T-cell (primary cell): ENCODE measurements around the gene CEACAM6. TPM values are rescaled to one million over a fixed set of nuclear protein-coding genes. Genes with fewer than 3 reads are reported as not detected.
"Not testable (repeated sequence)": the region's sequence is repeated elsewhere in the genome, so short reads cannot be mapped to it uniquely, and the experiment has no call there.

Experiments
- ATAC-seq, 4 experiments: fragments of 200-7000 bp in 3 of 4; fragments of 150-1000 bp in 1 of 4; cut with Tn5 transposase; replicated peaks in 1 of 4; 1 replicate in 3 of 4; 2 replicates in 1 of 4; pipeline ENCODE4 v1.10.0; 2021; ENCODE audit warnings: moderate library complexity in 3 of 4, mild to moderate bottlenecking in 2 of 4, moderate number of reproducible peaks in 1 of 4
- CTCF ChIA-PET, 2 donors: fragments of 300-600 bp; sonication (Branson Sonifier 250); formaldehyde crosslinking; loops; one replicate each; lab custom pipeline; 2022; ENCODE audit warnings: antibody characterized with exemption in 2 of 2; lab: Charles Lee
- POLR2A ChIA-PET, 2 donors: fragments of 300-600 bp; sonication (Branson Sonifier 250); formaldehyde crosslinking; loops; one replicate each; lab custom pipeline; 2022; ENCODE audit warnings: antibody characterized with exemption in 2 of 2; lab: Charles Lee
- DNase-seq, 35 experiments: peaks; one replicate each; pipeline versions ENCODE4 v3.0.0 to v3.0.0-alpha.2; 2013 to 2023
- H3K27ac ChIP-seq: one replicate; pipeline ENCODE4 v1.5.1; 2013; ENCODE audit warnings: low read length
- H3K27me3 ChIP-seq, 2 experiments: replicated peaks in 1 of 2; 1 replicate in 1 of 2; 2 replicates in 1 of 2; pipeline versions ENCODE4 v1.6.1 to v1.7.0; 2013; ENCODE audit warnings: low read length in 1 of 2, mixed read lengths in 1 of 2; ENCODE audit not compliant: control insufficient read depth in 2 of 2, insufficient read depth in 2 of 2; ENCODE audit errors: extremely low read depth in 1 of 2
- H3K36me3 ChIP-seq, 2 donors: 1 replicate in 1 of 2; 2 replicates in 1 of 2; pipeline versions ENCODE4 v1.6.1 to v1.7.0; 2013; ENCODE audit warnings: low read length in 1 of 2; ENCODE audit not compliant: control insufficient read depth in 2 of 2, insufficient read depth in 1 of 2; ENCODE audit errors: extremely low read depth in 1 of 2
- H3K4me1 ChIP-seq, 2 experiments: 1 replicate in 1 of 2; 2 replicates in 1 of 2; pipeline versions ENCODE4 v1.6.1 to v1.7.0; 2013; ENCODE audit warnings: low read length in 2 of 2, mixed read lengths in 1 of 2; ENCODE audit not compliant: insufficient read depth in 2 of 2, control insufficient read depth in 1 of 2; ENCODE audit errors: extremely low read depth in 1 of 2
- H3K4me3 ChIP-seq, 2 donors: 1 replicate in 1 of 2; 2 replicates in 1 of 2; pipeline versions ENCODE4 v1.5.1 to v1.7.0; 2013; ENCODE audit warnings: mild to moderate bottlenecking in 2 of 2, low read length in 1 of 2, moderate library complexity in 1 of 2; ENCODE audit not compliant: control insufficient read depth in 1 of 2; ENCODE audit errors: extremely low read depth in 1 of 2
- H3K9me3 ChIP-seq: 2 replicates; pipeline ENCODE4 v1.7.0; 2013
- H3K27ac Mint-ChIP-seq, 2 donors: one replicate each; pipeline ENCODE4 v1.8.0; 2020 to 2021; ENCODE audit warnings: mild to moderate bottlenecking in 2 of 2, mixed read lengths in 2 of 2
- H3K27me3 Mint-ChIP-seq, 2 donors: one replicate each; pipeline ENCODE4 v1.8.0; 2021 to 2022; ENCODE audit warnings: mixed read lengths in 2 of 2
- H3K36me3 Mint-ChIP-seq: one replicate; pipeline ENCODE4 v1.8.0; 2021; ENCODE audit warnings: mixed read lengths
- H3K4me1 Mint-ChIP-seq, 3 donors: one replicate each; pipeline ENCODE4 v1.8.0; 2020 to 2022; ENCODE audit warnings: mixed read lengths in 3 of 3, mild to moderate bottlenecking in 1 of 3
- H3K4me3 Mint-ChIP-seq, 3 donors: one replicate each; pipeline ENCODE4 v1.8.0; 2020 to 2022; ENCODE audit warnings: mild to moderate bottlenecking in 3 of 3, mixed read lengths in 3 of 3, moderate library complexity in 3 of 3
- H3K9me3 Mint-ChIP-seq, 3 donors: one replicate each; pipeline ENCODE4 v1.8.0; 2020 to 2022; ENCODE audit warnings: mixed read lengths in 3 of 3
- WGBS: methylation state at CpG from one replicate; pipeline ENCODE4 v1.1.5; 2013; ENCODE audit warnings: missing lambda C conversion rate; ENCODE audit not compliant: insufficient coverage; 5-methylcytosine and 5-hydroxymethylcytosine counted together
- total RNA-seq, 35 experiments: library from RNA in 6 of 35; stranded (reverse) in 6 of 35; fragments of 120-200 nt in 1 of 35; gene quantifications; one replicate each; pipeline versions ENCODE4 v1.2.1 to v1.2.4 and lab custom pipeline; 2013 to 2026

The CEACAM6 gene
- total RNA-seq, 5 donors from 2014 or later (not counting 1 experiment from before 2014, with no cell fraction given), result 0.53 to 0.76 (median 0.67) TPM; not detected in 2

GRCh38 chr19:41753936-41754529, 1.3 kb upstream of the CEACAM6 start:
- Mint-ChIP-seq H3K27me3 (peaks cover 33 to 50% of the 10 kb centered on the region in 2 donors), H3K27ac (no peak overlapping the region)
- WGBS, result 60% methylated on average over 1 of the region's 4 CpGs

GRCh38 chr19:41758846-41759245, 3.5 kb downstream of the CEACAM6 start:
- H3K9me3 Mint-ChIP-seq, result no peaks in the 10 kb centered on the region
- ATAC-seq (no peak), DNase-seq (no peak)
- no peak overlapping the region for H3K4me3 Mint-ChIP-seq
- H3K36me3 Mint-ChIP-seq, result no peaks in the 10 kb centered on the region
- no peak overlapping the region for H3K27ac ChIP-seq
- no peaks in the 10 kb centered on the region for H3K36me3 ChIP-seq
- H3K4me3 ChIP-seq, result no peak overlapping the region
- peaks cover under 1 to 4% (median 1%) of the 10 kb centered on the region in 3 donors for H3K4me1 Mint-ChIP-seq
- H3K4me1 ChIP-seq, result peaks cover 0 to under 1% of the 10 kb centered on the region in 2 experiments
- CTCF ChIA-PET, result interaction anchor here in 1 of 2 donors (0.6 kb wide), 1 partner anchor 1025 kb away, joined by 3 read pairs; no protein-coding TSS in a partner anchor
- H3K27me3 ChIP-seq, result peaks cover 0 to 49% of the 10 kb centered on the region in 2 experiments
- no peaks in the 10 kb centered on the region for H3K9me3 ChIP-seq
- peaks cover 62 to 66% of the 10 kb centered on the region in 2 donors for H3K27me3 Mint-ChIP-seq
- 88% methylated on average over 7 of the region's 9 CpGs for WGBS
- POLR2A ChIA-PET, result no interaction called here
- no peak overlapping the region for H3K27ac Mint-ChIP-seq

More at GRCh38 chr19:41753936-41754529, 1.3 kb upstream of the CEACAM6 start:
- no peak overlapping the region for H3K4me3 Mint-ChIP-seq
- Histone ChIP-seq H3K27me3 (peaks cover 0 to 27% of the 10 kb centered on the region in 2 experiments), H3K4me3 (no peak overlapping the region), H3K36me3 (no peaks in the 10 kb centered on the region), H3K27ac (no peak overlapping the region), H3K9me3 (no peaks in the 10 kb centered on the region), H3K4me1 (peaks cover 0 to 9% of the 10 kb centered on the region in 2 experiments)
- ChIA-PET POLR2A (interaction anchor here in 1 of 2 donors (0.6 kb wide), 1 partner anchor 66 kb away, joined by 7 read pairs; no protein-coding TSS in a partner anchor), CTCF (interaction anchor here (0.6 to 3.5 kb wide), 13 partner anchors 11 to 1986 kb away, joined by 3 to 59 read pairs (median 6); no protein-coding TSS in a partner anchor)
- H3K9me3 Mint-ChIP-seq, result no peaks in the 10 kb centered on the region
- ATAC-seq (peak; percentile 84 to 89 (median 86)), DNase-seq (peak; percentile 20 to 79 (median 62))
- no peaks in the 10 kb centered on the region for H3K36me3 Mint-ChIP-seq
- H3K4me1 Mint-ChIP-seq, result peaks cover 3 to 7% (median 4%) of the 10 kb centered on the region in 3 donors

GRCh38 chr19:41767115-41767514, 11.8 kb downstream of the CEACAM6 start:
- Mint-ChIP-seq H3K4me1 (peaks cover 3 to 8% (median 6%) of the 10 kb centered on the region in 3 donors), H3K4me3 (no peak overlapping the region), H3K27ac (no peak overlapping the region), H3K36me3 (no peaks in the 10 kb centered on the region), H3K27me3 (peaks cover 31 to 45% of the 10 kb centered on the region in 2 donors), H3K9me3 (no peaks in the 10 kb centered on the region)
- Histone ChIP-seq H3K36me3 (no peaks in the 10 kb centered on the region), H3K4me3 (no peak overlapping the region), H3K27ac (no peak overlapping the region), H3K9me3 (no peaks in the 10 kb centered on the region), H3K27me3 (peaks cover 0 to 31% of the 10 kb centered on the region in 2 experiments), H3K4me1 (no peaks in the 10 kb centered on the region)
- ATAC-seq (no peak), DNase-seq (no peak)
- POLR2A ChIA-PET, result no interaction called here
- WGBS, result 90% methylated on average over 2 of the region's 2 CpGs
- CTCF ChIA-PET, result interaction anchor here in 1 of 2 donors (0.8 kb wide), 1 partner anchor 14 kb away, joined by 5 read pairs; no protein-coding TSS in a partner anchor

GRCh38 chr19:41768105-41768504, 12.8 kb downstream of the CEACAM6 start:
- H3K36me3 Mint-ChIP-seq, DNase-seq, H3K9me3 ChIP-seq, POLR2A ChIA-PET, H3K27ac Mint-ChIP-seq, H3K36me3 ChIP-seq, H3K9me3 Mint-ChIP-seq, H3K27ac ChIP-seq, ATAC-seq, H3K4me3 ChIP-seq, CTCF ChIA-PET, H3K4me1 ChIP-seq, H3K4me3 Mint-ChIP-seq: not testable (repeated sequence)
- H3K27me3 ChIP-seq, result peaks cover 0 to 25% of the 10 kb centered on the region in 2 experiments
- Mint-ChIP-seq H3K27me3 (peaks cover 29 to 43% of the 10 kb centered on the region in 2 donors), H3K4me1 (peaks cover 12 to 18% (median 15%) of the 10 kb centered on the region in 3 donors)
- WGBS, result no CpG with 5 or more reads among the region's 5 CpGs

- no peaks in the 10 kb centered on the region for H3K36me3 ChIP-seq
- Mint-ChIP-seq H3K36me3 (no peaks in the 10 kb centered on the region), H3K27ac (no peak overlapping the region), H3K27me3 (peaks cover 21 to 45% of the 10 kb centered on the region in 2 donors), H3K9me3 (no peaks in the 10 kb centered on the region), H3K4me1 (peaks cover 27 to 33% (median 30%) of the 10 kb centered on the region in 3 donors), H3K4me3 (no peak overlapping the region)
- peaks cover 10 to 20% of the 10 kb centered on the region in 2 experiments for H3K4me1 ChIP-seq
- no peak overlapping the region for H3K4me3 ChIP-seq
- ChIA-PET POLR2A (no interaction called here), CTCF (interaction anchor here (0.7 to 0.8 kb wide), 2 partner anchors 17 to 137 kb away, joined by 5 to 11 read pairs; no protein-coding TSS in a partner anchor)
- no peak overlapping the region for H3K27ac ChIP-seq
- WGBS, result no CpG with 5 or more reads among the region's 4 CpGs
- ATAC-seq, result no peak
- no peak for DNase-seq
- H3K27me3 ChIP-seq, result peaks cover 0 to 24% of the 10 kb centered on the region in 2 experiments
- no peaks in the 10 kb centered on the region for H3K9me3 ChIP-seq
These were observed 14.3 kb downstream of the CEACAM6 start for GRCh38 chr19:41769608-41770007.

- peaks cover 0 to 28% of the 10 kb centered on the region in 2 experiments for H3K27me3 ChIP-seq
- H3K4me1 Mint-ChIP-seq, result peaks cover 41 to 51% (median 42%) of the 10 kb centered on the region in 3 donors
- ATAC-seq, result no peak
- H3K4me3 Mint-ChIP-seq, result no peak overlapping the region
- no peaks in the 10 kb centered on the region for H3K9me3 ChIP-seq
- H3K27me3 Mint-ChIP-seq, result peaks cover 25 to 47% of the 10 kb centered on the region in 2 donors
- CTCF ChIA-PET, result interaction anchor here (0.8 to 3.2 kb wide), 3 partner anchors 17 to 97 kb away, joined by 3 to 14 read pairs (median 4); partner anchors contain the start of gene CEACAM6 (in 1 of the 2)
- no peak overlapping the region for H3K4me3 ChIP-seq
- DNase-seq, result no peak
- WGBS, result no CpG with 5 or more reads among the region's 2 CpGs
- H3K9me3 Mint-ChIP-seq, result no peaks in the 10 kb centered on the region
- H3K27ac Mint-ChIP-seq, result no peak overlapping the region
- POLR2A ChIA-PET, result no interaction called here
- no peaks in the 10 kb centered on the region for H3K36me3 Mint-ChIP-seq
- no peaks in the 10 kb centered on the region for H3K36me3 ChIP-seq
- H3K4me1 ChIP-seq, result peaks cover 15 to 29% of the 10 kb centered on the region in 2 experiments
- H3K27ac ChIP-seq, result no peak overlapping the region
These were observed 16.1 kb downstream of the CEACAM6 start for GRCh38 chr19:41771410-41771809.
